Fibroblast of villous mesenchyme (primary cell): ENCODE results near the gene EAF2. TPM values are rescaled to one million over a fixed set of nuclear protein-coding genes. Genes with fewer than 3 reads are reported as not detected.
A peak's percentile ranks its signal among the peaks of the same experiment; 100 is the strongest.

Experiments
- DNase-seq: peaks from one replicate; pipeline ENCODE4 v3.0.0-alpha.2; 2010; ENCODE audit warnings: low read depth
- H3K4me3 ChIP-seq: 2 replicates; pipeline ENCODE4 v1.5.1; 2011; ENCODE audit warnings: low read depth, mild to moderate bottlenecking, low read length
- total RNA-seq: library from RNA; depleted of rRNA; stranded (reverse); fragments of >200 nt; gene quantifications from 2 replicates; pipeline ENCODE4 v1.2.3, GENCODE V29; 2012
- TF ChIP-seq, protein P1 (sequence below): IDR thresholded peaks from 2 replicates; pipeline ENCODE4 v1.5.1; 2012; ENCODE audit warnings: low read depth, mild to moderate bottlenecking, low read length; ENCODE audit not compliant: insufficient read depth

Gene EAF2
- total RNA-seq, 1 donor: 0.43 TPM

DNA sequence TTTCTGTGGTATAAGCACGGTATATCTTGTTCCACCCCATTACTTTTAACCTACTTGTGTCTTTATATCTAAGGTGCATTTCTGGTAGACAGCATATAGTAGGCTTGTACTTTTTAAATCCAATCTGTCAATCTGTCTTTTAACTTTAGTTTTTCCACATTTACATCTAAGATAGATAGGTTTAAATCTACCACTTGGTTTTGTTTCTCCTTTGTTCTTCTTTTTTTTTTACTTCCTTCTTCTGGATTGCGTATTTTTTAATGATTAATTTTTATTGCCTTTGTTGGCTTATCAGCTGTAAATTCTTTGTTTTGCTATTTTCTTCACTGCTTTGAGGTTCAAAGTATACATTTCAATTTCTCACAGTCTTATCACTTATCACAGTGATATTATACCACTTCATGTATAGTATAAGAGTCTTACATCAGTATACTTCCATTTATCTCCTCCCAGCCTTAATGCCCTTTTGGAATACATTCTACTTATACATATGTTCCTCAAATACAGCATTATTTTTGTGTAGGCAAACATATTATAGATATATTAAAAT is 31.2 kb upstream of the EAF2 start:
- H3K4me3 ChIP-seq: no peak overlapping the region
- no peak for DNase-seq
- TF ChIP-seq, protein P1, sequence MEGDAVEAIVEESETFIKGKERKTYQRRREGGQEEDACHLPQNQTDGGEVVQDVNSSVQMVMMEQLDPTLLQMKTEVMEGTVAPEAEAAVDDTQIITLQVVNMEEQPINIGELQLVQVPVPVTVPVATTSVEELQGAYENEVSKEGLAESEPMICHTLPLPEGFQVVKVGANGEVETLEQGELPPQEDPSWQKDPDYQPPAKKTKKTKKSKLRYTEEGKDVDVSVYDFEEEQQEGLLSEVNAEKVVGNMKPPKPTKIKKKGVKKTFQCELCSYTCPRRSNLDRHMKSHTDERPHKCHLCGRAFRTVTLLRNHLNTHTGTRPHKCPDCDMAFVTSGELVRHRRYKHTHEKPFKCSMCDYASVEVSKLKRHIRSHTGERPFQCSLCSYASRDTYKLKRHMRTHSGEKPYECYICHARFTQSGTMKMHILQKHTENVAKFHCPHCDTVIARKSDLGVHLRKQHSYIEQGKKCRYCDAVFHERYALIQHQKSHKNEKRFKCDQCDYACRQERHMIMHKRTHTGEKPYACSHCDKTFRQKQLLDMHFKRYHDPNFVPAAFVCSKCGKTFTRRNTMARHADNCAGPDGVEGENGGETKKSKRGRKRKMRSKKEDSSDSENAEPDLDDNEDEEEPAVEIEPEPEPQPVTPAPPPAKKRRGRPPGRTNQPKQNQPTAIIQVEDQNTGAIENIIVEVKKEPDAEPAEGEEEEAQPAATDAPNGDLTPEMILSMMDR: no peak

DNA sequence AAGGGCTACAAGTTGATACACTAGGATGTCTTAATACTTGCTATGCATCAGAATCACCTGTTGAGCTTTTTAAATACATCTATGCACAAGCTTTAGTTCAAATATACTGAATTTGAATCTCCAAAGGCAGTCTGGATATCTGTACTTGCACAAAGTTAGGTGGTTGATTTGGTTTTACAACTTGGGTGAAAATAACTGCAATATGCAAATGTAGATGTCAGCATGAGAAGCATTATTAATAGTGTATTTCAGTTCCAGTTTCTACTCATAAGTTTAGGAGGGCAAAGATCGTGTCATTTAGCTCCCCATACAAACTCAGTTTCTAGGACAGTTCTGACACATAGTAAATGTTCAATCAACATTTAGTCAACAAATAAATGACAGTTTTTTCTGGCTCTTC is 25.8 kb upstream of the EAF2 start:
- no peak for DNase-seq
- TF ChIP-seq, protein P1: no peak
- no peak overlapping the region for H3K4me3 ChIP-seq

DNA sequence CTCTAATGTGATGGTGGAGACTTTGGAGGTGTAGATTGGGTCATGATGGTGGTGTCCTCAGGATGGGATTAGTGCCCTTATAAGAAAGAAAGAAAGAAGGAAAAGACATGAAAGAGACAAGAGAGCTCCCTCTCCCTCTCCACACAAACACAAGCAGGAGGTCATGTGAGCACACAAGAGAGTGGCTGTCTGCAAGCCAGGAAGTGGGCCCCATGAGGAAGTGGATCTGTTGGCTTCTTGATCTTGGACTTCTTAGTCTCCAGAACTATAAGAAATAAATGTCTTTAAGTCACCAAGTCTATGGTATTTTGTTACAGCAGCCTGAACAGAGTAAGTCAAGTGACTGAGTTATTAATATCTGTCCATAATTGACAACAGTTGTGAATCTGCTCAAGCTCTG is 17.3 kb upstream of the EAF2 start:
- DNase-seq: no peak
- H3K4me3 ChIP-seq: no peak overlapping the region
- TF ChIP-seq, protein P1: no peak

DNA sequence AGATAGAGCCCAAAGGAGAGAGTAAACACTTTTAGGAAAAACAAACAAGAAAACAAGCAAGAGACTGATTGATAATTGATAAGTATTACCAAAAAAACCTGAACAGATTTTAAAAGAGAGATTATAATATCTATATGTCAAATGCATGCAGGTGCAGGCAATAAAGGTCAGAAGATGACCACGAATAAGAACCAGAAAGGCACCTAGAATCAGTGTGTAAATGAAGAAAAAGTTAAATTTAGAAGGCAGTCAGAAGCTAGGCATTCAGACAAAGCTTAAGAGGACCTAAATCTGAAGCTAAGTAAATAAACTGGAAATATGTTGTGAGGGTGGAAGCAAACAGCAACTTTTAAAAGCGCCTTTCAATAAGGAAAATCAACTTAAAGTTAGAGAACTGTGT is 16.4 kb upstream of the EAF2 start:
- TF ChIP-seq, protein P1: no peak
- no peak overlapping the region for H3K4me3 ChIP-seq
- DNase-seq: no peak

DNA sequence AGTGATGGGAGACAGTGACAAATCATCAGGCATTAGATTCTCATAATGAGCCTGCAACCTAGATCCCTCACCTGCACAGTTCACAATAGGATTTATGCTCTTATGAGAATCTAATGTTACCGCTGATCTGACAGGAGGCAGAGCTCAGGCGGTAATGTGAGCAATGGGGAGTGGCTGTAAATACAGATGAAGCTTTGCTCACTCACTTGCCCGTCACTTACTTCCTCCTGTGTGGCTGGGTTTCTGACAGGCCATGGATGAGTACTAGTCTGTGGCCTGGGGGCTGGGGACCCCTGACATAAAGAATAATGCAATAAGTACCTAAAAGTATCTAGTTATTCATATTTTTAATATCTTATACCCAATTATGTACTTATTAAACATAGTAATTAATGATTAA is 15.8 kb upstream of the EAF2 start:
- TF ChIP-seq, protein P1: no peak
- H3K4me3 ChIP-seq: no peak overlapping the region
- DNase-seq: no peak

DNA sequence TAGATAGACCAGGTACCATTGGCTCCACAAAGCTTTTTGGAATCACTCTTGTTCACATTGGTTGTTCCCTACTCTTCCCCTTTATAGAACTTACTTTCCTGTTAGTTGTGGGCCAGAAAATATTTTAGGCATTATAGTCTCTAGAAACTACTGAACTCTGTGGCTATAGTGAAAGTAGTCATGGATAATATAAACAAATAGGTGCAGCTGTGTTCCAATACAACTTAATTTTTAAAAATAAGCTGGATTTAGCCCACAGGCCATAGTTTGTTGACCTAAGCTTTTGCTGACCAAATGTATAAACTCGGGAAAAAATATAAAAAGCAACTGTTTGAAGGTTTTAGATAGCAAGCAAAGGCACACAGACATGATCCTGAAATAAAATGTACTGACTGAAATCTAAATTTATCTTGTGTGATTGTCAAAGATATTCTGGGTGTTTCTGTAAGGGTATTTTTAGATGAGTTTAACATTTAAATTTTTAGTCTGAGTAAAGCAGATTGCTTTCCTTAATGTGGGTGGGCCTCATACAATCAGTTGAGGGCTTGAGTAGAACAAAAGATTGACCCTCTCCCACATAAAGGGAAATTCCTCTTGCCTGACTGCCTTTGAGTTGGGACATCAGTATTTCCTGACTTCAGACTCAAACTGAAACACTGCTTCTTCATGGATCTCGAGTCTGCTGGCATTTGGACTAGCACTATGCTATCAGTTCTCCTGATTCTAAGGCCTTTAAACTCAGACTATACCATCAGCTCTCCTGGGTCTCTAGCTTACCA is 13.4 kb upstream of the EAF2 start:
- TF ChIP-seq, protein P1: no peak
- DNase-seq: peak; percentile 2

More for the DNA sequence above, 13.4 kb upstream of the EAF2 start:
- H3K4me3 ChIP-seq: no peak overlapping the region
